Esophagus squamous epithelium (tissue), 5 donors: ENCODE data around the gene VRK2. TPM values are rescaled to one million over a fixed set of nuclear protein-coding genes. Genes with fewer than 3 reads are reported as not detected.

Source experiments
- DNase-seq: peaks from one replicate; lab custom pipeline; 2025; lab: John Stamatoyannopoulos, UW
- H3K27ac ChIP-seq, 4 donors: fragments of 200-600 bp; sonication (generic); one replicate each; pipeline ENCODE4 v1.5.1; 2016 to 2019; ENCODE audit warnings: mild to moderate bottlenecking in 1 of 4
- H3K27me3 ChIP-seq, 4 donors: fragments of 200-600 bp; sonication (generic); 1 replicate in 3 of 4; 2 replicates in 1 of 4; pipeline versions ENCODE4 v1.5.1 to v1.6.0; 2017 to 2021; ENCODE audit warnings: antibody characterized with exemption in 1 of 4
- H3K36me3 ChIP-seq, 3 donors: fragments of 200-600 bp; sonication (generic); one replicate each; pipeline ENCODE4 v1.5.1; 2016 to 2019
- H3K4me1 ChIP-seq, 3 donors: fragments of 200-600 bp; sonication (generic); one replicate each; pipeline ENCODE4 v1.5.1; 2017 to 2019
- H3K4me3 ChIP-seq, 4 donors: fragments of 200-600 bp; sonication (generic); 1 replicate in 3 of 4; 2 replicates in 1 of 4; pipeline ENCODE4 v1.5.1; 2016 to 2019; ENCODE audit warnings: mild to moderate bottlenecking in 2 of 4, moderate library complexity in 1 of 4
- H3K9me3 ChIP-seq, 3 donors: fragments of 200-600 bp; sonication (generic); one replicate each; pipeline ENCODE4 v1.5.1; 2016 to 2019
- CTCF ChIP-seq, 6 experiments: fragments of 450-650 bp in 4 of 6; fragments of 200-600 bp in 2 of 6; sonication (generic) in 2 of 6; IDR thresholded peaks; one replicate each; pipeline ENCODE4 v1.5.1; 2016 to 2019; ENCODE audit warnings: antibody characterized with exemption in 6 of 6, mild to moderate bottlenecking in 4 of 6, moderate library complexity in 4 of 6
- POLR2A ChIP-seq, 4 donors: fragments of 450-650 bp; IDR thresholded peaks; one replicate each; pipeline ENCODE4 v1.6.1; 2017; ENCODE audit warnings: antibody characterized with exemption in 4 of 4, mild to moderate bottlenecking in 4 of 4, moderate library complexity in 3 of 4
- WGBS, 2 donors: methylation state at CpG; one replicate each; pipeline ENCODE4 v1.1.5; 2018; 5-methylcytosine and 5-hydroxymethylcytosine counted together
- intact Hi-C: fragments of 100-400 bp; cut with DNase I; formaldehyde crosslinking; loops from one replicate; pipeline ENCODE4 v1.15.0; 2022
- total RNA-seq, 4 donors: library from RNA; depleted of rRNA; stranded (reverse); fragments of >200 nt; gene quantifications; one replicate each; pipeline ENCODE4 v1.1.0, GENCODE V29; 2016
- donor health status: DM: yes; HTN: yes; CAD: no.

Gene VRK2
- total RNA-seq, 4 donors from 2014 or later, result 17.9 to 33.6 (median 25.7) TPM

- intact Hi-C loops, result no loop called here
- 72 to 77% methylated on average over 5 of the region's 5 CpGs for WGBS, 2 donors
- DNase-seq, result no peak
- Histone ChIP-seq H3K27me3 (no peaks in the 10 kb centered on the region), H3K9me3 (no peaks in the 10 kb centered on the region), H3K4me3 (no peak overlapping the region), H3K27ac (no peak overlapping the region), H3K4me1 (peaks cover 0 to 14% (median 5%) of the 10 kb centered on the region in 3 donors), H3K36me3 (peaks cover 0 to 31% (median 0%) of the 10 kb centered on the region in 3 donors)
- TF ChIP-seq POLR2A (IDR thresholded peaks at IDR 0.05) (no peak), CTCF (IDR thresholded peaks at IDR 0.05) (no peak)
These were observed 84.8 kb downstream of the VRK2 start for GRCh38 chr2:58131191-58132011.

DNA sequence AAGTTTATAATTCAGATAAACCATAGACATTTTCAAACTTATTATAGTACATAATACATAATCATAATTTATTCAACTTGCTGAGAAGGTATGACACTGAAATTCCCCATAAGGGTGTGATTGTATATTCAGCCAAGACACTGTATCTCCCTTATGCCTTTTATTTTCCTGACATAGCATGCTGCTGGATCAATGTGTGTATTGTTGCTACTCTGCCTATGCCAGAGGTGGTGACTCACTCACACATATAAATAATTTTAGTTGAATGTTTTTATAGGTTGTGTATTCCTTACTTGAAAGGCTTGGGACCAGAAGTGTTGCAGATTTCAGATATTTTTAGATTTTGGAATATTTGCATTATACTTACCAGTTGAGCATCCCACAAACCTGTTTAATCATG lies 86.8 kb downstream of the VRK2 start:
- intact Hi-C loops, result no loop called here
- DNase-seq, result no peak
- no peaks in the 10 kb centered on the region for H3K9me3 ChIP-seq
- H3K4me1 ChIP-seq, result peaks cover 0 to 16% (median 5%) of the 10 kb centered on the region in 3 donors
- peaks cover 0 to 31% (median 0%) of the 10 kb centered on the region in 3 donors for H3K36me3 ChIP-seq
- no peak overlapping the region for H3K27ac ChIP-seq
- H3K27me3 ChIP-seq, result no peaks in the 10 kb centered on the region
- TF ChIP-seq CTCF (IDR thresholded peaks at IDR 0.05) (no peak), POLR2A (IDR thresholded peaks at IDR 0.05) (no peak)
- no peak overlapping the region for H3K4me3 ChIP-seq

DNA sequence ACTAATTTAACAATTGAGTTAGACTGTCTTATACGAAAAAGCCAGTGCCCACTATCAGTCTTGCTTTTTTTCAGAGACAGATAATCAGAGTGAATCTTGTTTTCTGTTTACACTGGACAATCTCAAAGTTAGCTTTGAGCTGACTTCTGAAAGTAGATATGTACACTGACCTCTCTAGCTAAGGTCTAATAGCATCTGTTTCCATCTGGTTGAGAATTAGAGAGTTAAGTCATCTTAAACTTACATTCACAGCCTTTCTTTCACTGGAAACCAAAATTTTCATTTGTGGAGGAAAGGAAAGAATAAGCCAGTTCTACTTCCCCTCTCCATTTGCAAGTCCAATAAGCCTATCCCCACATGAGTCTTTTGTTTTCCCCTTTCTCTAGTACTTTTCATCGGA lies 89.3 kb downstream of the VRK2 start:
- intact Hi-C loops, result no loop called here
- 80 to 86% methylated on average over 2 of the region's 2 CpGs for WGBS, 2 donors
- H3K4me3 ChIP-seq, result no peak overlapping the region

DNA sequence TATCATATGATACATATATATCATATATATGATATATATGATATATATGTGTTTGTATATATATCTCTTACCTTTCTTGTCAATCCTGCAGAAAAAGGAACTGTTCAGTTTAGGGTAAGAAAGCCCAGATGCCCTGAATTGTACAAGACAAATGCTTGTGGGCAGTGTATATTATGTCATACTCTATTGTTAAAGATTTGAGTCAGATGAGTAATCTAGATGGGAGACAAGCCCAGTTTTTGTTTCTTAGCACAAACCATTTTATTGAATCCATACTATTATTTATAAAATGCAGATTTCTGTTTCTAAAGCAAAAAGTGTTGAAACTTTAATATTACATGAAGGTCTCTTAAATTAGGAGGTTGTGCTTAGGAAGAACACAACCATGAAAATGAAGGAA lies 90.6 kb downstream of the VRK2 start:
- Histone ChIP-seq H3K4me3 (no peak overlapping the region), H3K27me3 (no peaks in the 10 kb centered on the region), H3K4me1 (peaks cover 0 to 6% (median 0%) of the 10 kb centered on the region in 3 donors), H3K27ac (no peak overlapping the region), H3K9me3 (no peaks in the 10 kb centered on the region), H3K36me3 (peaks cover 0 to 50% (median 0%) of the 10 kb centered on the region in 3 donors)
- TF ChIP-seq POLR2A (IDR thresholded peaks at IDR 0.05) (no peak), CTCF (IDR thresholded peaks at IDR 0.05) (no peak)
- no peak for DNase-seq
- intact Hi-C loops, result no loop called here

More for the DNA sequence above, 89.3 kb downstream of the VRK2 start:
- H3K27me3 ChIP-seq, result no peaks in the 10 kb centered on the region
- peaks cover 0 to 45% (median 0%) of the 10 kb centered on the region in 3 donors for H3K36me3 ChIP-seq
- H3K9me3 ChIP-seq, result no peaks in the 10 kb centered on the region
- DNase-seq, result no peak
- TF ChIP-seq CTCF (IDR thresholded peaks at IDR 0.05) (no peak), POLR2A (IDR thresholded peaks at IDR 0.05) (no peak)
- H3K4me1 ChIP-seq, result peaks cover 0 to 16% (median 5%) of the 10 kb centered on the region in 3 donors
- H3K27ac ChIP-seq, result no peak overlapping the region

DNA sequence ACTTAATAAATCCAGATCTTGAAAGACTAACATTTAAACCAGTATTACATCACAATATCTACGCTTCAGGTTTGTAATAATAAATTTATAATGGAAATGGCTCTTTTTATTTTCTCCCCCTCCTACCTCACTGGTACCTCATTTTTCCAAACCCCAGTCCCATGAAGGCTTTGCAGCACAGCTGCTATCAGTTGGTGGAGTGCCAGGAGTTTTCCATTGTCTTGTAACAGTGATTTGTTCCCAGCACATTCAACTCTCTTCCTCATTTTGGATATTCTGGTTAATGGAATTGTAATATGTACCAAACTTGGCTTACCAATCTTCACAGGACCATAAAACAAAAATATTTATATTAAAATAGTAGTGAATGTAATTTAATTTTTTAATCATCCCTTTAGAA lies 91.2 kb downstream of the VRK2 start:
- Histone ChIP-seq H3K4me3 (no peak overlapping the region), H3K4me1 (peaks cover 0 to 3% (median 0%) of the 10 kb centered on the region in 3 donors), H3K27ac (no peak overlapping the region), H3K36me3 (peaks cover 0 to 49% (median 0%) of the 10 kb centered on the region in 3 donors), H3K9me3 (no peaks in the 10 kb centered on the region), H3K27me3 (no peaks in the 10 kb centered on the region)
- intact Hi-C loops, result no loop called here
- TF ChIP-seq POLR2A (IDR thresholded peaks at IDR 0.05) (no peak), CTCF (IDR thresholded peaks at IDR 0.05) (no peak)
- no peak for DNase-seq
- 93 to 100% methylated on average over 1 of the region's 1 CpG for WGBS, 2 donors
